ENCODE results near the gene SLC6A1. TPM values are rescaled to one million over a fixed set of nuclear protein-coding genes. Genes with fewer than 3 reads are reported as not detected.
A peak's percentile ranks its signal among the peaks of the same experiment; 100 is the strongest.

SLC6A1 gene
- total and polyA plus RNA-seq, 4 donors: 16.0 to 71.9 (median 33.8) TPM

- 55% methylated on average over 2 of the region's 2 CpGs for WGBS
- no peaks in the 10 kb centered on the region for H3K9me3 ChIP-seq (ENCODE audit: control insufficient read depth in 4 of 4, low read length in 3 of 4)
- H3K4me3 ChIP-seq (ENCODE audit: low read depth in 1 of 3, low read length in 3 of 3): no peak overlapping the region
- H3K27me3 ChIP-seq (ENCODE audit: control insufficient read depth in 4 of 4, insufficient read depth in 4 of 4, low read length in 3 of 4): no peaks in the 10 kb centered on the region
- H3K9ac ChIP-seq (ENCODE audit: low read depth in 1 of 2, low read length in 2 of 2): no peak overlapping the region
- H3K4me1 ChIP-seq (ENCODE audit: control insufficient read depth in 4 of 4, insufficient read depth in 4 of 4, low read length in 3 of 4): peaks cover 13 to 96% (median 88%) of the 10 kb centered on the region in 4 donors
- peak overlapping the region; percentile 93 to 98 for H3K27ac ChIP-seq (ENCODE audit: low read depth in 1 of 2, low read length in 2 of 2)
- no peaks in the 10 kb centered on the region for H3K36me3 ChIP-seq (ENCODE audit: control insufficient read depth in 4 of 4, insufficient read depth in 3 of 4, low read depth in 1 of 4, low read length in 3 of 4)
- no peak for TF ChIP-seq FOXA2 (IDR thresholded peaks at IDR 0.05)
- no peak for TF ChIP-seq FOXA1 (IDR thresholded peaks at IDR 0.05)
- no peak for TF ChIP-seq CTCF (IDR thresholded peaks at IDR 0.05; ENCODE audit: low read depth, low read length, missing input control)
- no peak for TF ChIP-seq RXRA (IDR thresholded peaks at IDR 0.05)
- no peak for TF ChIP-seq GABPA (IDR thresholded peaks at IDR 0.05 in 1 of 2, conservative IDR thresholded peaks at IDR 0.05 in 1 of 2)
- TF ChIP-seq TAF1 (conservative IDR thresholded peaks at IDR 0.05): no peak
- TF ChIP-seq SP1 (IDR thresholded peaks at IDR 0.05): no peak
- no peak for TF ChIP-seq REST (IDR thresholded peaks at IDR 0.05)
- no peak for TF ChIP-seq ZBTB33 (IDR thresholded peaks at IDR 0.05)
- TF ChIP-seq EGR1 (IDR thresholded peaks at IDR 0.05; ENCODE audit: low read depth in 2 of 2): no peak
- TF ChIP-seq JUND (IDR thresholded peaks at IDR 0.05): no peak
- TF ChIP-seq RAD21 (IDR thresholded peaks at IDR 0.05): no peak
- no peak for TF ChIP-seq MAX (IDR thresholded peaks at IDR 0.05)
- no peak for TF ChIP-seq ATF3 (IDR thresholded peaks at IDR 0.05)
- TF ChIP-seq NR2F2 (IDR thresholded peaks at IDR 0.05): no peak
- TF ChIP-seq HNF4A (conservative IDR thresholded peaks at IDR 0.05): no peak
- TF ChIP-seq YY1 (IDR thresholded peaks at IDR 0.05): no peak
- TF ChIP-seq HNF4G (IDR thresholded peaks at IDR 0.05): no peak
- no peak for DNase-seq (ENCODE audit: low spot score)
These were observed 8.0 kb downstream of the SLC6A1 start for GRCh38 chr3:11000528-11000927.

All from liver (tissue), 9 donors.